ENCODE results near the gene LRRC3. TPM values are rescaled to one million over a fixed set of nuclear protein-coding genes. Genes with fewer than 3 reads are reported as not detected.

LRRC3 gene
- total and polyA plus RNA-seq, 2 of the 8 experiments (the other 6 are each of a cell fraction or from before 2014, with no cell fraction given) = 3.1 to 5.4 TPM

DNA sequence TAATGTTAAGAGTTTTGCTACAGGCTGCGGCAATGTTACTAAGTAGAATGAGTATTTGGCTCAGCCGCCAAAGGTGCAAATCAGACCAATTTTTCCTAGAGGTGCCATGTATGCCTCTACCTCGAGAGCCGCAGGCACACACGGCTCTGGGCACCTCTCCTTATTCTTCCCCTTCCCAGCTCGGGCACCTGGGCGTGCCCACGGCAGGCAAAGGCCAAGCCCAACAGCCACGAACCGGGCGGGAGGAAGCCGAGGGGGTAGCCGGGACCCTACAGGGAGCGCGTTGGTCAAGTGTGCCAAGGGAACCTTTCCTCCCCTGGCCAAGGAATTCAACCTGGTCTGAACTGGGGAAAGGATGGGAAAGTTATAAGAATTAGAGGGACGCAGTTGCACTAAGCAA is 31.0 kb downstream of the LRRC3 start (continued):
- TF ChIP-seq PHF8 (conservative IDR thresholded peaks at IDR 0.05; ENCODE audit: low read depth, low read length) = no peak
- no peak for TF ChIP-seq TBP (IDR thresholded peaks at IDR 0.05; ENCODE audit: low read depth, low read length)

Data from H1 (cell line).